Activated CD8-positive, alpha-beta memory T cell treated with anti-CD3 and anti-CD28 coated beads, Interleukin-2, amount 50 U/mL, for 48 hours (primary cell): ENCODE measurements around the gene CDH8.

ENCODE experiments used
- DNase-seq: peaks from one replicate; pipeline ENCODE4 v3.0.0-alpha.2; 2020

CDH8 gene

DNA sequence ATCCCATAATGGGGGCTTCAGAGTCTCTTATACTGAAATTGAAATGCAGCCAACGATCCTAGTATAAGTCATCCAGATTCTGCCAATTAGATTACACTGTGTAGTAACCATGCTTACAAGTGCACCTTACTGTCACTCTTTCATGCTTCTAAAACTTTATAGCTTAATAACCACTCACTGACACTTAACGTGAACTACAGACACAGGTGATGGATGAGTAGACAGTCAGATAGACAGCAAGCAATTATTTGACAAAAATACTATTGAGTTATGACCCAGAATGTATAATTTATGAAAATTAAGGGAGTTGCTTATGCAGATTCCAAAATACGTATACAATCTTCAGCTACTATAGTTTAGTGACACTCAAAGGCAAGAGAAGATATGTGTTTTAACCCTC, 6.3 kb downstream of the CDH8 start:
- no peak for DNase-seq

- no peak for DNase-seq
Observed at GRCh38 chr16:62022688-62023087, 13.6 kb downstream of the CDH8 start.

- DNase-seq, result no peak
Observed at GRCh38 chr16:62021161-62021581, 15.1 kb downstream of the CDH8 start.

GRCh38 chr16:62020681-62021080, 15.6 kb downstream of the CDH8 start:
- DNase-seq, result no peak

DNA sequence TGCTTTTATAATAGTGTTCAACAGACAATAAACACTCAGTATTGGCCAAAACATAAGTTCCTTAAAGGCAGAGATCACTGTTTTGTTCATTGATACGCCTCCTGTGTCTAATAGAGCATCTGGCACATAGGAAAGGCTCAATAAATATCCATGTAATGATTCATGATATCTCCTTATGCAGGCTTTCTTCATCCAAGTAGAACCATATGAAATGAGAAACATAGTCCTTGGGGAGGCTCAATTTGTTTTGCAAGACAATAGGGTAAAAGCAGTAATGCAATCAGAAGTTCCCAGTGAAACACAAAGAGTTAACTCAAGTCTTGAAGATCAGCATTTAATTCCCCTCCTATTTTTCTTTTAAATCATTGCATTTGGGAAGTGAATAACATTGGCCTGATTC, 16.4 kb downstream of the CDH8 start:
- no peak for DNase-seq

DNA sequence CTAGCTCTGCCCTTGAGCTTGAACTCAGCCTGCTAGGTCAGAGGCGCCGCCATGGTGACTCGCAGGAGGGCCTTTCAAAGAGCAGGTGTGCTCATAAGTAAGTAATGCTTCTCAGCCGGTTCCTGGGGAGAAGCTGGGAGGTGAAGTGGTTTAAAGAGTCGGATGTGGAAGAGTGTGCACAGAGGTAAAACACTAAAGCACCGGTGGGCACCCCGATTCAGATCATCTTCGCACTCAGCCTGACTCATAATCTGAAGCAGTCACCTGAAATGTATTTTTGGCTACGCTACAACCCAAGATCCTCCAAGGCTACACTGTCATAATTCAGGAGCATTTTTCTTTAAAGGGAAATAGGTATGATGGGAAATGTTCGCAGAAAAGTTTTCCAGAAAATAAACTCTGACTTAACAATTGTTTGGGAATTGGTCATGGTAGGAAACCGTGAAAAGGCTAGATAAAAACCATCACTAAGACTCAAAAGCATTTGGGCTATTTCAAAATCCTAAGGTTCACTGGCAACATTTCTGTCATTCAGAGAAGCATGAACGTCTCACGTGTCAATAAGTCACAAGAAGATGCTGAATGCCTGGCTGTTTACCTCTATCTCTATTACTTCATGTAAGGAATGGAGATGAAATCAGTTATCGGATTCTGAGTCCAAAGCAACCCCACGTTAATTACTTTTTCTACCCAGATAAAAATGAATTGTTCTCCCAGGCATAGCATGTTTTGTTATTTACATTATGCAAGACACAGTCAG, 17.8 kb downstream of the CDH8 start:
- DNase-seq, result no peak

GRCh38 chr16:62014319-62014923, 21.8 kb downstream of the CDH8 start:
- no peak for DNase-seq

DNA sequence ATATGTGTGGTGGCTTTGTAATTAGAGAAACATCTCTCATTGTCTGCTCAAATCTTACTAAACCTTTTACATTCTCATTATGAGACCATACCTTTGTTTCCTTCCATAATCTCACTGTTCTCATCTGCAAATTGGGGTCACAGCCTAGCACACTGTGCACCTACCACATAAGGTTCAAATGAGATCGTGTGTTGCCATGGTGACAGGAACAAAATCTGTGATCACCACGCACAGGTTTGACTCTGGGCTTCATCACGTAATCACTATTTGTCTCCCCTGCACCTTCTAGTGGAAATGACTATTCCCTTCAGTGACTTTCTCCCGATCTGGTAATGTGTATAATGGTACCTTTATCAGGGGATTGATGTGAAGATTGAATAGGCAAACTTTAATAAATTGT, 26.1 kb downstream of the CDH8 start:
- no peak for DNase-seq

GRCh38 chr16:61998460-61998859, 37.8 kb downstream of the CDH8 start:
- DNase-seq, result no peak

GRCh38 chr16:61993108-61993507, 43.1 kb downstream of the CDH8 start:
- DNase-seq, result no peak

GRCh38 chr16:61987474-61988012, 48.7 kb downstream of the CDH8 start:
- no peak for DNase-seq

DNA sequence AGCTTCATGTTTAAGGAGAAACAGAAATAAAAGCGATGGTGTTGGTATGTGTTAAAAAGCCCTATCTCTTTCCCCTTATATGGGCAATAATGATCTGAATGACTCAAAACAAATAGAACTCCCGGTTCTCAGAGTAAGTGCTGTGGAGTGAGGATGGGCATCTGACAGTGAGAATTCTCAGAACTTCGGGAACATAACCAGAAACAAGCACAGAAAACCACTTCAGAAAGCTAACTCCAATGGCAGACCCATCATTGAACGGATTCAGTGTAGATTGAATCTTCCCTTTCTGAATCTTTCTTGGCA, 67.2 kb downstream of the CDH8 start:
- no peak for DNase-seq

DNA sequence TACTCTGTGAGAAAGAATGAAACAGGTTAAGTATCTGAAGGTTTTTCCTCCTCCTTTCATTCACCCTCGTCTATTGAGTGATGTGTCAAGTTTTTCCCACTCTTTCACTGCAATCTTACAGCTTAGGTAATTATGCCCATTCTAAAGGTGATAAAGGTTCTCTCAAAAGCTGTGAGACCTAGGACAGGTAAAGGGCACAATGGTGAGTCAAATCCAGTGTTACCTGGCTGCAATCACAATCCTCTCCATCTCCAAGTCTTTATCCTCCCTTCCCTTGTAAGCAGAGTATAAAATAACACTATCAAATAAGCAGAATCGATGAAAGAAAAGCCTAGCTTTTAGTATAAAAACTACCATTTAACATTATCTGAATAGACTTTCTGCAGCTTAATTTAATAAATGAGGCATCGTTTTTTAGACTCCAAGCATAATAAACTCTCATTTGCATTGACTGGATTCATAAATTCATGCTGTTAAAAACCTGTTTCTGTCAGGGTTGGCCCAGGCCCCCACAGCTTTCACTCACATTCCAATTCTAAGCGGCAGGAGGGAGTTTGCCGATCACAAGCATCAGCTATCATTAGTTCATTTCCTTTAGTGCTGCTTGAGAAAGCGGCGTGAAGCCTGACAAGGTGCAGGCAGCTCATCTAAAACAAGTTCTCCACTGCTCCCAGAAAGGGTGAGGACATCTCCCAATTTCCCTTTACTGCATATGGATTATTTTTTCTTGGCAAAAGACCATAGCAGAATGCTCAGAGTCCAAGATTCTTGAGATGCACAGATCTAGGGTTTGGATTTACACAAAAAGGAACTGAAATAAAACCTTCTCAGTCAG, 67.8 kb downstream of the CDH8 start:
- no peak for DNase-seq

GRCh38 chr16:61957075-61957855, 79.0 kb downstream of the CDH8 start:
- no peak for DNase-seq

- no peak for DNase-seq
Observed at GRCh38 chr16:61952841-61953240, 83.4 kb downstream of the CDH8 start.

GRCh38 chr16:61948414-61948813, 87.8 kb downstream of the CDH8 start:
- no peak for DNase-seq

- no peak for DNase-seq
Observed at GRCh38 chr16:61946019-61946418, 90.2 kb downstream of the CDH8 start.

DNA sequence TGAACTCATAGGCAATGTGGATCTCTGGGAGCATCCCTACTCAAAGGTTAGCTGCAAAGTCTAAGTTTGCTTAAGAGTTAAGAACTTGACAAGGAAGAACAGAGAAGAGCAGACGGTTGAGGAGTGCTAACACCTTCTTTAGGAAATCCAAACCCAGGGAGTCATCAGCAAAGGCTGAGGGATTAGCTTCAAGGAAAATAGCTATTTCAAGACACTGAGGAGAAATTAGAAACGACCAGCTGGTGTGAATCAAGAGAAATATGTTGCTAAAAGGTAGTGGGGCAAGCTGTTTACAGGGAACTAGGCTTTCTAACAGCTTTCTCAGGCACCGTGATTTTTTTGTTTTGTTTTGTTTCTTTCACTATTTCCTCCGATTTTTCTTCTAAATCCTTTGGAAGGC, 90.7 kb downstream of the CDH8 start:
- no peak for DNase-seq

DNA sequence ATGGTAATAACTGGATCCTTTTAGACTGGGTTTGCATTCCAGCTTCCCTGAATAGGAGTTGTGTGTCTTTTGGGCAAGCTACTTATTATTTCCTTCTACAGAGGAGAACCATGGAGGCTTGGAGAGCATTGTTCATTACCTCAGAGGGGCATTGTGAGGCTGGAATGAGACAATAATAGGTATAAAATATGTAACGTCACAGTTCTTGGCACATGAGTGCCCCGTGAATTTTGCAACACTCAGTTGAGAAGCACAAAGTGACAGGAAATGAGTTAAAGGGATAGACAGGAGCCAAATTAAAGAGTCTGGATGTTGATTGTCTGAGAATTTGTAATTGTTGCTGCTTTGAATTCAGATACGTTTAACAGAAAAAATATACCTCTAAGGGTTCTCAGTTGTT, 92.2 kb downstream of the CDH8 start:
- no peak for DNase-seq

- DNase-seq, result no peak
Observed at GRCh38 chr16:61940611-61941010, 95.6 kb downstream of the CDH8 start.

DNA sequence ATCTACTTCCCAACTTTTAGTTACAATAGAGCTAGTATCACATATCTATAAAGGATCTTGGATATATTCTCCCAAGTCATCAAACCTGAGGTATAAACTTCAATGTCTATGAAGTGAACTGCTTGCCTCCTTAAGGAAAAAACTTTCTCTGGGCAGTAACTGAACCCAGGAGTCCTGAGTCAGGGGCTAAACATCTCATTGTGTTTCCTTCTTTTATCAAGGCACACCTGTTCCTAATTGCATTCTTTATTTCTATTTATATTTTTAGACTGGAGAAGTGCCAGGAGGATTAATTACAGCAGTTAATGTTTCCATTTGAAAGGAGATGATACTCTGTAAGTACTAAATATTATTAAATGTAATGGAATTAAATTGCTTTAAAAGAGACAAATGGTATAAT, 98.6 kb downstream of the CDH8 start:
- DNase-seq, result no peak

DNA sequence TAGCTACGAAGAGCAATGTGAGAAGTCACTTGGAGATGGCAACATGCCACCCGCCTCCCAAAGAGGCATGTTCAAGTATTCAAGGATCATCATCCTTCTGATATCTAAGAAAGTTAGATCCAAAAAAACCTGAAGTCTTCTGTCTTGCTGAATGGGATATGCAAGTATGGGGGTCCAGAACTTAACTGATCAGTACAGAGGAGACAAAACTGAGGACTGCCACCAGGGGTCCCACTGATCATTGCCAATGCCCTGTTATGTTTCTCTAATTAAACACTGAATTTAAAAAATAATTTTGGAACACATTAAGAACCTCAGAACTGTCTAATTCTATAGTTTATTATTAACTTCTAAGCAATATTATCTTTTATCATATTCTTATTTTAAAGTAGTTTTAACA, 99.7 kb downstream of the CDH8 start:
- no peak for DNase-seq

- no peak for DNase-seq
Observed at GRCh38 chr16:61934601-61935000, 101.6 kb downstream of the CDH8 start.
